GM12878 (cell line): Measurements from ENCODE around the gene XDH. TPM values are rescaled to one million over a fixed set of nuclear protein-coding genes. Genes with fewer than 3 reads are reported as not detected.

ENCODE experiments used
- DPF2 ChIP-seq: fragments of 450-650 bp; IDR thresholded peaks from 2 replicates; pipeline ENCODE4 v1.6.1; 2017; ENCODE audit warnings: mild to moderate bottlenecking
- HDAC6 ChIP-seq: fragments of 200-600 bp; sonication (generic); IDR thresholded peaks from one replicate; pipeline ENCODE4 v1.8.0; 2017; ENCODE audit warnings: antibody characterized with exemption; ENCODE audit not compliant: unreplicated experiment
- IKZF1 ChIP-seq: fragments of 450-650 bp; conservative IDR thresholded peaks from 2 replicates; pipeline ENCODE4 v1.6.1; 2017; ENCODE audit warnings: antibody characterized with exemption, mild to moderate bottlenecking
- NR2C2 ChIP-seq: IDR thresholded peaks from 2 replicates; pipeline ENCODE4 v1.6.1; 2011; ENCODE audit warnings: borderline replicate concordance, low read depth; ENCODE audit not compliant: control insufficient read depth, insufficient read length
- RAD21 ChIP-seq: IDR thresholded peaks from 2 replicates; pipeline ENCODE4 v1.6.1; 2011; ENCODE audit warnings: mild to moderate bottlenecking, low read depth, low read length, moderate library complexity; ENCODE audit not compliant: insufficient read depth
- REST ChIP-seq: IDR thresholded peaks from 2 replicates; pipeline ENCODE4 v1.6.1; 2012; ENCODE audit warnings: mild to moderate bottlenecking, low read depth, low read length
- SIN3A ChIP-seq: IDR thresholded peaks from 2 replicates; pipeline ENCODE4 v1.6.1; 2012; ENCODE audit warnings: low read depth, low read length, improper control_type of control experiment
- SMAD5 ChIP-seq: IDR thresholded peaks from 2 replicates; pipeline ENCODE4 v1.6.1; 2016; ENCODE audit warnings: antibody characterized with exemption, low read depth
- SP1 ChIP-seq: IDR thresholded peaks from one replicate; pipeline ENCODE4 v1.6.1; 2011; ENCODE audit warnings: low read depth, low read length
- STAT1 ChIP-seq: fragments of 450-650 bp; conservative IDR thresholded peaks from 2 replicates; pipeline ENCODE4 v1.6.1; 2014; ENCODE audit warnings: antibody characterized with exemption, mild to moderate bottlenecking
- YY1 ChIP-seq: IDR thresholded peaks from 2 replicates; pipeline ENCODE4 v1.6.1; 2011; ENCODE audit warnings: low read depth, mild to moderate bottlenecking, low read length
- polyA plus RNA-seq, 11 experiments: library from polyadenylated mRNA; depleted of rRNA in 4 of 11; unstranded in 6 of 11; stranded (reverse) in 5 of 11; fragments of >200 nt; fragmentation: Nextera tagmentation in 4 of 11; fragmentation: Illumina TruSeq in 1 of 11; extraction: Ambion mirVana in 4 of 11; extraction: Trizol in 1 of 11; gene quantifications; 1 replicate in 1 of 11; 2 replicates in 10 of 11; pipeline versions ENCODE4 v1.2.1 to v1.2.3, GENCODE V29; 2011 to 2016; ENCODE audit warnings: inconsistent platforms in 2 of 11, missing spikeins in 2 of 11, low read depth in 1 of 11
- total RNA-seq, 4 experiments: library from RNA; depleted of rRNA in 3 of 4; stranded (reverse); fragments of >200 nt in 3 of 4; fragmentation: Illumina TruSeq in 1 of 4; extraction: Trizol in 1 of 4; gene quantifications; 2 replicates each; pipeline versions ENCODE4 v1.2.1 to v1.2.3, GENCODE V29; 2013 to 2021

Gene XDH
- total and polyA plus RNA-seq, 10 of the 15 experiments (the other 5 are each of a cell fraction or from before 2014, with no cell fraction given) = 0.01 TPM; not detected in 9

DNA sequence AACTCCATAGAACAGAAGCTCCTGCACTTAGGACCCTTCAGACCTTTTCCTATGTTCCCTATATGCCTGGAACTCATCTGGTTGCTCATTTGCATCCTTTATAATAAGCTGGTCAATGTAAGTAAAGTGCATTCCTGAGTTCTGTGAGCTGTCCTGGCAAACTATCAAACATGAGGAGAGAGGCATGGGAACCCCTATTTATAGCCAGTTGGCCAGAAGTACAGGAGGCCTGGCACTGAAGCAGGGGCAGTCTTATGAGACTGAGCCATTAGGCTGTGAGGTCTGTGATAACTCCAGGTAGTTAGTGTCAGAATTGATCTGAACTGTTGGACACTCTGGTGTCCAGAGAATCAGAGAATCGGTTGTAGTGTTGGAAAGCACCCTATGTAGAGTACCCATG lies 92.2 kb downstream of the XDH start (continued):
- TF ChIP-seq REST (no peak), SIN3A (no peak), STAT1 (no peak), HDAC6 (no peak), SP1 (no peak), DPF2 (no peak), SMAD5 (no peak), YY1 (no peak), NR2C2 (no peak), IKZF1 (no peak), RAD21 (no peak)
- TF ChIP-seq, all 136 proteins: peak for 0
